ENCODE results near the gene FUT6.

- TF ChIP-seq CTCF (IDR thresholded peaks at IDR 0.05) (no peak), SIN3A (IDR thresholded peaks at IDR 0.05; ENCODE audit: borderline replicate concordance, insufficient read depth, low read depth, low read length) (no peak), TCF7L2 (IDR thresholded peaks at IDR 0.05; ENCODE audit: low read depth, low read length) (no peak), POLR2AphosphoS5 (IDR thresholded peaks at IDR 0.05; ENCODE audit: low read depth, low read length) (no peak), REST (IDR thresholded peaks at IDR 0.05; ENCODE audit: insufficient read depth in 1 of 2, low read depth in 2 of 2, low read length in 1 of 2) (no peak)
These were observed 34.7 kb downstream of the FUT6 start, which contains the start of gene NRTN for GRCh38 chr19:5804516-5805461.
